Measurements from ENCODE around the gene APPL2. TPM values are rescaled to one million over a fixed set of nuclear protein-coding genes. Genes with fewer than 3 reads are reported as not detected.

APPL2 gene
- total RNA-seq = 83.8 TPM

GRCh38 chr12:105235732-105236476, at the start of gene APPL2:
Gene APPL2, minus strand, starts transcription at chr12:105236174. Its CDS starts 162 bp downstream, at chr12:105236012.

Other genes with a start within 250 kb of the APPL2 start
- gene NOPCHAP1, start 249.9 kb downstream of the APPL2 start, total RNA-seq = 12.9 TPM
- 23.9 TPM for gene ALDH1L2, start 151.7 kb downstream of the APPL2 start, total RNA-seq
- gene WASHC4, start 128.4 kb downstream of the APPL2 start, total RNA-seq = 115 TPM
- 18.7 TPM for gene C12orf75, start 94.5 kb upstream of the APPL2 start, total RNA-seq

Measured in camera-type eye (tissue), 1 donor.